T47D (cell line): ENCODE measurements around the gene EXOC6.

Experiments
- DNase-seq, 2 experiments: peaks; one replicate each; pipeline versions ENCODE4 v3.0.0 to v3.0.0-alpha.2; 2011 to 2012; ENCODE audit warnings: low read depth in 1 of 2, low spot score in 1 of 2
- JUND ChIP-seq: IDR thresholded peaks from 2 replicates; pipeline ENCODE4 v1.6.1; 2012; ENCODE audit warnings: low read depth
- in situ Hi-C: cut with HindIII; loops from 2 replicates; pipeline ENCODE4 v1.10.0; 2016; ENCODE audit warnings: low sequenced_read_pairs, low pct_unique_long_range_greater_than_20kb

Gene EXOC6

GRCh38 chr10:92844746-92845145 lies 3.6 kb upstream of the EXOC6 start:
- DNase-seq, result peak in 1 of 2 experiments; percentile 30
- in situ Hi-C loops, result no loop called here
- no peak for TF ChIP-seq JUND

DNA sequence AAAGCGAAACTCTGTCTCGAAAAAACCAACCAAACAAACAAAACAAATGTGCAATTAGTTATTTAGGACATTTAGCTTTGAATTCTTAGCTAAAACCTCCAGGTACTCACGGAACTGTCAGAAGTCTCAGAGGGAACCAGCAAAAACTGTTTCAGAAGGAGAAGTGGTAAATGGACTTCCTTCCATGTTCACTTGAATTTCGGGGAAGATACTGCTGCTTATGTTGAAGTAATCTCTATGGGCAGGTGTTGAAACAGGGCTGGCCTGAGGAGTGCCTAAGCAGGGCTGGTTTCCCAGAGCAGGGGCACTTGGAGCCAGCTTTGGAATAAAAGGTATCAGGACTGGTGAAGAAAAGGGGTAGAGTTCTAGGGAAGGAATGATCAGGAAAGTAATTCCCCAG lies 2.4 kb upstream of the EXOC6 start:
- TF ChIP-seq JUND, result no peak
- DNase-seq, result no peak
- in situ Hi-C loops, result no loop called here

DNA sequence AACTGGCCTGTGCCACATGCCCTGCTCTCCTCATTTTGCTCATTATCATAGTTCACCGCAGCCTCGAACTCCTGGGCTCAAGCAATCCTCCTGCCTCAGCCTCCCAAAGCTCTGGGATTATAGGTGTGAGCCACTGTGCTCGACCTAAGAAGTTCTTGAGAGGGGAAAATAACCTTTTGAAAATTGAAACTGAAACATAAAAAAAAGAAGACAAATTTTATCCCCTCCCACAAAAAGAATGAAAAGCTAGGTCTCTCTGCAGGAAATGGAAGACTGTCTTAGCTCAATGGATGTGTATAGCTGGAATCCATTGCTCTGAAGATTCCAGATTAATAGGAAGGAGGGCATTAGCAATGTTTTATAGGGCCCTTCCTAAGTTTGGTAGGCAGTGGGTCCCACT lies 2.0 kb upstream of the EXOC6 start:
- in situ Hi-C loops, result no loop called here
- no peak for TF ChIP-seq JUND
- no peak for DNase-seq

- in situ Hi-C loops, result no loop called here
- no peak for TF ChIP-seq JUND
- no peak for DNase-seq
These were observed 1.5 kb upstream of the EXOC6 start for GRCh38 chr10:92846854-92847201.

DNA sequence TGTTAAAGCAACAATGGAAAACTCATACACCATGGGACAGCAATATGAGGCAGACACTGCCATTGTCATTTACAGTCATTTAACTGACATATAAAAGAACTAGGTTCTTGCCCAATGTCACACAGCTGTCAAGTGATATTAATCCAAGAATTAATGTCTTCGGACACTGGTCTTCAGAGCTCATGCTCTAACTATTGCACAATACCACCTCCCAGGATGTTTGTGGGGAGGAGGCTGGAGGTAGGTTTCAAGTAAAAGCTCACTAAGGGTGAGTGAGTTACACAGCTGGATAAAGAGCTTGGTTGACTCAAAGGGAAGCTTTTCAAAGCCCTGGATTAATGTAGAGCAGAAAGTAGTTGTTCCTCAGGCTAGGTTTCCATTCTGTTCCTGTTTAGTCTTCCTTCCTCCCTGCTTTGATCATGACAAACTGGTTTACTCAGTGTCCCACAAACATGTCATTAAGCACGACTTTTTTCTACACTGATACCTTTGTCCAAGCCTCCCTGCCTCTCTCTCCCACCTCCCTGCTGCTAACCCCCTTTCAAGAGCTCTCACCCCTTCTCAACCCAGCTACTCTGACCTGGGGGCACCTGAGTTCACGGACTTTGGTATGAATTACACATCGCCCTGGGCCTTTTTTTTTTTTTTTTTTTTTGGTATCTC lies 987 bp upstream of the EXOC6 start:
- no peak for TF ChIP-seq JUND
- DNase-seq, result peak in 1 of 2 experiments; percentile 56
- in situ Hi-C loops, result no loop called here

GRCh38 chr10:92848037-92848440 lies 281 bp upstream of the EXOC6 start:
- DNase-seq, result no peak
- in situ Hi-C loops, result no loop called here
- TF ChIP-seq JUND, result no peak

DNA sequence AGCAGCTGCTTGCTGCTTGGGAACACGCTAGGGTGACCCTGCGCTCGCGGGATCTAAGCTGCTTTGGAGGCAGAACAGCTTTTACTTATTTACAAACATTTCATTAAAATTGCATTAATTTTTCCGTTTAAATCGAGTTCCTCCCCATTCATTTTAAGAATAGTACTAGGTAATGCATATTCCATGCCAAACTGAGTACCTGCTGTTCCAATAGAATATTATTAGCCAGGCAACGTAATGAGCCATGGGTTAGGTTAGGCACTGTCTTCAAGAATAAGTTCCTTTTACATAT lies 860 bp downstream of the EXOC6 start:
- no peak for TF ChIP-seq JUND
- in situ Hi-C loops, result no loop called here
- no peak for DNase-seq

- no peak for DNase-seq
- no peak for TF ChIP-seq JUND
- in situ Hi-C loops, result no loop called here
These were observed 1.3 kb downstream of the EXOC6 start for GRCh38 chr10:92849576-92850090.

GRCh38 chr10:92850185-92850584 lies 1.9 kb downstream of the EXOC6 start:
- DNase-seq, result no peak
- in situ Hi-C loops, result no loop called here
- TF ChIP-seq JUND, result no peak

DNA sequence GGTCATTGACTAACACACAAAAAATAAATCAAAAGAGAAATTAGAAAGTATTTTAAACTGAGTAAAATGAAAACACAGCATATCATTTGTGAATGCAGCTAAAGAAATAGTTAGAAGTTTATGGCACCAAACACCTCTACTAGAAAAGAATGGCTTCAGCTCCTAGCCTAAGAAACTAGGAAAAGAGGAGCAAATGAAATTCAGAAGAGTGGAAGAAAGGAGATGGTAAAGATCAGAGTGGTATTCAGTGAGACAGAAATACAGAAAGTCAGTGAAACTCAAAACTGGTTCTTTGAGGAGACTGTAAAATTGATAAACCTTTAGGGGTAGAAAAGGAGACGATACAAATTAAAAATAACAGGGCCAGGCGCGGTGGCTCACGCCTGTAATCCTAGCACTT lies 2.7 kb downstream of the EXOC6 start:
- no peak for DNase-seq
- in situ Hi-C loops, result no loop called here
- no peak for TF ChIP-seq JUND

DNA sequence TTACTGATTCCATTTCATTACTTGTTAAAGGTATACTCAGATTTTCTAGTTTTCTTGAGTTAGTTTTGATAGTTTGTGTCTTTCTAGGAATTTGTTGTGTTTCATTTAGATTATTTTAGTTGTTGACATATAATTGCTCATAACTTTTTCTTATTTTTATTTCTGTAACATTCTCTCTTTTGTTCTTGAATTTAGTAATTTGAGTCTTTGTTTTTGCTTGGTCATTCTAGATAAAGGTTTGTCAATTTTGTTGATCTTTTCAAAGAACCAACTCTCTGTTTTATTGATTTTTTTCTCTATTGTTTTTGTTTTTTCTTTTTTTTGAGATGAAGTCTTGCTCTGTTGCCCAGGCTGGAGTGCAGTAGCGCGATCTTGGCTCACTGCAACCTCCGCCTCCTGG lies 7.2 kb downstream of the EXOC6 start:
- in situ Hi-C loops, result no loop called here
- no peak for TF ChIP-seq JUND

DNA sequence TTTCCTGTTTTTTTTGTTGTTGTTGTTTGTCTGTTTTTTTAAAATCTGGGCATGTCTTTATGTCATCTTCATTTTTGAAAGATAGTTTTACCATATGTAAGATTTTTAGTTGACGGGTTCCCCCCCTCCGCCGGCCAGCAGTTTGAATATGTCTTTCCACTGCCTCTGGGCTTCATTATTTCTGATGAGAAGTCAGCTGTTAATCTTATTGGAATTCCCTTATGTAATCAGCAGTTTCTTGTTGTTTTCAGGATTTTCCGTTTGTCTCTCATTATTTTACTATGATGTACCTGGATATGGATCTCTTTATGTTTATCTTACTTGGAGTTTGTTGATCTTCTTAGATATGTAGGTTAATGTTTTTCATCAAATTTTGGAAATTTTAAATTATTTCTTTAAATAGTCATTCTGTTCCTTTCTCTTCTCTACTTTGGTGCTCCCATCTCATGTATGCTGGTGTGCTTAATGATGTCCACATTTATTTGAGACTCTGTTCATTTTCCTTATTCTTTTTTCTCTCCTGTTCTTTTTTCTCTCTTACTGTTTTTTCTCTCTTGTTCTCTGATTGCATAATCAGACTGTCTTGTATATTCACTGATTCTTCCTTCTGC lies 9.7 kb downstream of the EXOC6 start:
- TF ChIP-seq JUND, result no peak
- in situ Hi-C loops, result no loop called here
- DNase-seq, result no peak

More for the DNA sequence above, 7.2 kb downstream of the EXOC6 start:
- DNase-seq, result no peak

DNA sequence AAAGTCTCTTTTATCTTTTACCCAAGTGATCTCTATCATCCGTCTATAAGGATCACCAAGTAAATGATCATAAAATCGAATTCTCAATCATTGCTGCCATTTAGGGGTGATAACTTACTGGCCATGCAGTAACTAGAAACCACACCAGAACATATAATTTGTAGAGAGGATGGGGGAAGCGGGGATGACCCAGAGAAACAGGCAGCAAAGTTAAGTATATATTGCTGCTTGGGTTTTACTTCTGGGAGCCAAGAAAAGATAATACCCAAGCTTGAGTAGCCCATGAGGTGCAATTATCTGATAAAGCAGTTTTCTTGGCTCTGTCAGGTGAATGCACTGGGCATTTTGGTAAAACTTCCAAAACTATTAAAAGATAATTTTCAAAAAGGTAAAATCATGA lies 18.9 kb downstream of the EXOC6 start:
- no peak for DNase-seq
- no peak for TF ChIP-seq JUND
- in situ Hi-C loops, result no loop called here

DNA sequence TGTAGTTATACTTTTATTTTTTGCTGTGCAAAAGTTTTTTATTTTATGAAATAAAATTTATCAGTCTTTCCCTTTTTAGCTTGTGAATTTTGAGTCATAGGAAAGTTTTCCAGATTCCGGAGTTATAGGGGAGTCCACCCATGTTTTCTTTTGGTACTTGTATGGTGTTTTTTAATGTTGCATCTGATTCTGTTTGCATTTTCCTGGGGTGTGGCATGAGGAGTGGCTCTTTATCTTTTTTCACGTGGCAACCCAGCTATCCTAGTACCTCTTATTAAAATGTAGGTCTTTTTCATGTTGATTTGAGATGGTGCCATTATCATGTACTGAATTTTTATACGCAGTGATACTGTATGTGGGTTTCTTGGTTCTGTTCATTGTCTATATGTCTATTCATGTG lies 19.7 kb downstream of the EXOC6 start:
- in situ Hi-C loops, result no loop called here
- TF ChIP-seq JUND, result no peak
- DNase-seq, result no peak
